GM12865 (cell line): ENCODE results near the gene GCC2.

ENCODE experiments used
- DNase-seq: peaks from one replicate; pipeline ENCODE4 v3.0.0; 2010; ENCODE audit warnings: low read depth
- H3K4me3 ChIP-seq: 2 replicates; pipeline ENCODE4 v1.5.1; 2011; ENCODE audit warnings: mild to moderate bottlenecking, low read depth, low read length, control low read depth
- CTCF ChIP-seq: IDR thresholded peaks from 2 replicates; pipeline ENCODE4 v1.5.1; 2011; ENCODE audit warnings: low read length, control low read depth, low read depth, inconsistent platforms; ENCODE audit not compliant: insufficient read depth; ENCODE audit errors: missing control alignments

Gene GCC2

GRCh38 chr2:108531674-108532055 is 82.7 kb downstream of the GCC2 start:
- H3K4me3 ChIP-seq, result no peak overlapping the region
- DNase-seq, result no peak
- no peak for TF ChIP-seq CTCF

- H3K4me3 ChIP-seq, result peak within 1 kb of the TSS; percentile 92
- no peak for TF ChIP-seq CTCF
- peak; percentile 93 for DNase-seq
Observed at GRCh38 chr2:108533832-108534583, 85.0 kb downstream of the GCC2 start, which contains the start of gene LIMS1. LIMS1 (plus strand) TSS chr2:108534470; CDS start chr2:108534563, 93 bp downstream.

- no peak for TF ChIP-seq CTCF
Observed at GRCh38 chr2:108534584-108535356, 85.8 kb downstream of the GCC2 start.

GRCh38 chr2:108535357-108535631 is 86.3 kb downstream of the GCC2 start:
- no peak for DNase-seq
- H3K4me3 ChIP-seq, result peak overlapping the region; percentile 92

More at GRCh38 chr2:108534584-108535356, 85.8 kb downstream of the GCC2 start:
- peak overlapping the region; percentile 92 for H3K4me3 ChIP-seq
- DNase-seq, result peak; percentile 50

GRCh38 chr2:108536133-108536780 is 87.3 kb downstream of the GCC2 start:
- DNase-seq, result no peak
- TF ChIP-seq CTCF, result no peak
- H3K4me3 ChIP-seq, result no peak overlapping the region

More at GRCh38 chr2:108535357-108535631, 86.3 kb downstream of the GCC2 start:
- TF ChIP-seq CTCF, result no peak

GRCh38 chr2:108536911-108537310 is 87.9 kb downstream of the GCC2 start:
- no peak for TF ChIP-seq CTCF
- no peak for DNase-seq
- no peak overlapping the region for H3K4me3 ChIP-seq
